A549 (cell line): Measurements from ENCODE around the gene GLCE. TPM values are rescaled to one million over a fixed set of nuclear protein-coding genes. Genes with fewer than 3 reads are reported as not detected.

Experiments
- ATAC-seq, 2 experiments: fragments of 200-7000 bp in 1 of 2; fragments of >200 bp in 1 of 2; cut with Nextera tagmentation in 1 of 2; cut with Tn5 transposase in 1 of 2; 3 replicates each; pipeline versions ENCODE4 v1.8.0 to v1.9.1; 2018 to 2020; ENCODE audit warnings: mild to moderate bottlenecking in 1 of 2, moderate library complexity in 1 of 2
- CTCF ChIA-PET: fragments of 300-600 bp; sonication (Branson Sonifier 250); formaldehyde crosslinking; extraction: SDS; loops from one replicate; lab custom pipeline; 2021; ENCODE audit warnings: antibody characterized with exemption, inconsistent platforms; lab: Yijun Ruan, JAX
- POLR2A ChIA-PET: fragments of 350-600 bp; formaldehyde crosslinking; extraction: SDS; loops from one replicate; lab custom pipeline; 2021; ENCODE audit warnings: antibody characterized with exemption, inconsistent platforms; lab: Yijun Ruan, JAX
- DNase-seq, 2 experiments: peaks; one replicate each; pipeline versions ENCODE4 v3.0.0 to v3.0.0-alpha.2; 2011 to 2016; ENCODE audit warnings: low read depth in 1 of 2, low spot score in 1 of 2
- FAIRE-seq: peaks from 2 replicates; lab custom pipeline; 2011; peaks lifted over from hg19 to GRCh38; lab: Jason Lieb, UNC
- H3K27ac ChIP-seq, 2 experiments: fragments of >200 bp; sonication (Bioruptor Twin); formaldehyde crosslinking; 3 replicates each; pipeline ENCODE4 v1.5.1; 2016 to 2017
- H3K4me1 ChIP-seq: fragments of >200 bp; sonication (Bioruptor Twin); formaldehyde crosslinking; 3 replicates; pipeline ENCODE4 v1.6.1; 2016
- H3K4me2 ChIP-seq: fragments of >200 bp; sonication (Bioruptor Twin); formaldehyde crosslinking; 3 replicates; pipeline ENCODE4 v1.6.1; 2016
- H3K4me3 ChIP-seq: fragments of >200 bp; sonication (Bioruptor Twin); formaldehyde crosslinking; 3 replicates; pipeline ENCODE4 v1.5.1; 2016
- H3K9me3 ChIP-seq: fragments of >200 bp; sonication (Bioruptor Twin); formaldehyde crosslinking; 3 replicates; pipeline ENCODE4 v1.6.1; 2016
- BHLHE40 ChIP-seq: IDR thresholded peaks from 2 replicates; pipeline ENCODE4 v1.6.1; 2012; ENCODE audit warnings: low read depth, low read length, inconsistent platforms
- CBX8 ChIP-seq: fragments of 200-600 bp; sonication (generic); IDR thresholded peaks from 2 replicates; pipeline ENCODE4 v1.6.1; 2016
- CTCF ChIP-seq: fragments of >200 bp; sonication (Bioruptor Twin); formaldehyde crosslinking; IDR thresholded peaks from 3 replicates; pipeline ENCODE4 v1.5.1; 2016
- EHF ChIP-seq: fragments of 250-450 bp; sonication (Bioruptor Pico); IDR thresholded peaks from 2 replicates; pipeline ENCODE4 v1.5.0; 2020; ENCODE audit warnings: mild to moderate bottlenecking
- ESRRA ChIP-seq: fragments of 150-350 bp; IDR thresholded peaks from 2 replicates; pipeline ENCODE4 v1.6.1; 2014; ENCODE audit warnings: mild to moderate bottlenecking, low read length, borderline replicate concordance
- FOXS1 ChIP-seq: fragments of 250-450 bp; sonication (Bioruptor Pico); IDR thresholded peaks from 2 replicates; pipeline ENCODE4 v1.5.0; 2020; ENCODE audit warnings: mild to moderate bottlenecking, moderate library complexity
- HOXA7 ChIP-seq: fragments of 250-450 bp; sonication (Bioruptor Pico); IDR thresholded peaks from 2 replicates; pipeline ENCODE4 v1.5.0; 2020; ENCODE audit warnings: mild to moderate bottlenecking, moderate library complexity
- HOXB13 ChIP-seq: fragments of 250-450 bp; sonication (Bioruptor Pico); IDR thresholded peaks from 2 replicates; pipeline ENCODE4 v1.5.0; 2020; ENCODE audit warnings: low read depth, mild to moderate bottlenecking, moderate library complexity
- JUN ChIP-seq, 2 experiments: fragments of >200 bp; sonication (Bioruptor Twin); formaldehyde crosslinking; IDR thresholded peaks; 2 replicates in 1 of 2; 3 replicates in 1 of 2; pipeline ENCODE4 v1.6.1; 2016 to 2017
- MAFK ChIP-seq: fragments of 450-650 bp; IDR thresholded peaks from 2 replicates; pipeline ENCODE4 v1.6.1; 2014; ENCODE audit not compliant: partially characterized antibody
- NFE2L2 ChIP-seq: fragments of 150-350 bp; conservative IDR thresholded peaks from 2 replicates; pipeline ENCODE4 v1.6.1; 2014; ENCODE audit warnings: low read length
- NPAS2 ChIP-seq: fragments of 250-450 bp; sonication (Bioruptor Pico); IDR thresholded peaks from 2 replicates; pipeline ENCODE4 v1.8.0; 2022; ENCODE audit warnings: mild to moderate bottlenecking, moderate library complexity, borderline replicate concordance
- PHF8 ChIP-seq: fragments of 200-600 bp; sonication (generic); IDR thresholded peaks from 2 replicates; pipeline ENCODE4 v1.6.1; 2016; ENCODE audit warnings: low read depth, mild to moderate bottlenecking, antibody characterized with exemption, moderate library complexity, borderline replicate concordance
- POLR2AphosphoS2 ChIP-seq: conservative IDR thresholded peaks from 2 replicates; pipeline ENCODE4 v1.6.1; 2012; ENCODE audit warnings: low read length, improper control_type of control experiment, inconsistent platforms
- RFX5 ChIP-seq: fragments of 450-650 bp; IDR thresholded peaks from 2 replicates; pipeline ENCODE4 v1.7.1; 2014; ENCODE audit warnings: antibody characterized with exemption, mild to moderate bottlenecking, moderate library complexity
- TFCP2L1 ChIP-seq: fragments of 250-450 bp; sonication (Bioruptor Pico); IDR thresholded peaks from 2 replicates; pipeline ENCODE4 v1.5.0; 2021; ENCODE audit warnings: mild to moderate bottlenecking
- TP53 ChIP-seq: fragments of 250-450 bp; sonication (Bioruptor Pico); IDR thresholded peaks from 2 replicates; pipeline ENCODE4 v1.5.0; 2021; ENCODE audit warnings: mild to moderate bottlenecking, moderate library complexity
- ZSCAN20 ChIP-seq: fragments of 250-450 bp; sonication (Bioruptor Pico); IDR thresholded peaks from 2 replicates; pipeline ENCODE4 v1.8.0; 2022; ENCODE audit warnings: mild to moderate bottlenecking, moderate library complexity
- WGBS: methylation state at CpG from one replicate; pipeline ENCODE4 v1.1.6; 2017; ENCODE audit errors: missing lambda C conversion rate; 5-methylcytosine and 5-hydroxymethylcytosine counted together
- polyA plus RNA-seq, 4 experiments: library from polyadenylated mRNA; depleted of rRNA in 3 of 4; stranded (reverse); fragments of >200 nt; fragmentation: RNase III in 1 of 4; extraction: RNeasy Plus Mini Kit Qiagen cat#74134 plus additional on column Dnase treatment in 1 of 4; gene quantifications; 2 replicates in 3 of 4; 3 replicates in 1 of 4; pipeline ENCODE4 v1.2.3, GENCODE V29; 2011 to 2017
- TF ChIP-seq, protein P1 (sequence below): fragments of >200 bp; sonication (Bioruptor Twin); formaldehyde crosslinking; IDR thresholded peaks from 3 replicates; pipeline ENCODE4 v1.6.1; 2016
- TF ChIP-seq, protein P2 (sequence below): fragments of 150-350 bp; IDR thresholded peaks from 2 replicates; pipeline ENCODE4 v1.6.1; 2014; ENCODE audit warnings: low read depth, mild to moderate bottlenecking, low read length

GLCE gene
- polyA plus RNA-seq, 2 of the 4 experiments (the other 2 are of a cell fraction), result 19.6 to 41.8 TPM

DNA sequence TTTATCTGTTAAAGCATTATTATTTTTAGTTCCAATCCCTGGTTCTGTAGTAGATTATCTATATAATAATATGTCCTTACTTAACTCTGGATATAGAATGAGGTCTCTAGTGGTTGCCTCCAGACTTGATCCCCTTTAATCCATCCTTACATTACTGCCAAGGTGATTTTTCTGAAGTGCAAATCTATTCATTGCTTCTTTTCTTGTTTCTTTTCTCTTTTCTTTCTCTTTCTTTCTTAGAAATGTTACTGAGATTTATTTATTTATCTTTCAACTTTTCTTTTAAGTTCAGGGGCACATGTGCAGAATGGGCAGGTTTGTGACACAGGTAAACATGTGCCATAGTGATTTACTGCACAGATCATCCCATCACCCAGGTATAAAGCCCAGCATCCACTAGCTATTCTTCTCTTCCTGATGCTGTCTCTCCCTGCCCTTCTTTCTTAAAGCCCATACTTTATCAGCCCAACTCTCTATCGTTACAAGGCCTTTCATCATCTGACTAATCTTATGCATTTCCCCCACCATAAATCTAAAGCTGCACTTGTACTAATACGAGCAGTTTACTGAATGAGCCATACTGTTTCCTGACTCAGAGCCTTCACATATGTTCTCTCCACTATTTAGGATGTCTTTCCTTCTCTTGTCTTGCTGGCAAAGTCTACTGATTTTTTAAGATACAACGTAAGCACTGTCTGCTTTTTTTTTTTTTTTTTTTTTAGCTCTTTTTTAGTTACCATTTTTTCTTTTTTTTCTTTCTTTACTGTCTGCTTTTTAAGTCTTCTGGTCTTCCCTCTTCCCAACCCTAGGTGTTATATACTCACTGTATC lies 4.6 kb downstream of the GLCE start:
- H3K4me1 ChIP-seq, result peaks cover 28% of the 10 kb centered on the region
- ATAC-seq, result no peak
- H3K9me3 ChIP-seq, result no peaks in the 10 kb centered on the region
- H3K4me2 ChIP-seq, result peak overlapping the region; percentile 48; the same call in 2 of the 3 replicates
- no peak for DNase-seq
- no peak overlapping the region for H3K4me3 ChIP-seq
- FAIRE-seq, result no peak
- TF ChIP-seq JUN (IDR thresholded peaks at IDR 0.05), result no peak
- TF ChIP-seq TFCP2L1 (CRISPR knock-in tag), result no peak
- TF ChIP-seq RFX5, result no peak
- TF ChIP-seq, protein P1, sequence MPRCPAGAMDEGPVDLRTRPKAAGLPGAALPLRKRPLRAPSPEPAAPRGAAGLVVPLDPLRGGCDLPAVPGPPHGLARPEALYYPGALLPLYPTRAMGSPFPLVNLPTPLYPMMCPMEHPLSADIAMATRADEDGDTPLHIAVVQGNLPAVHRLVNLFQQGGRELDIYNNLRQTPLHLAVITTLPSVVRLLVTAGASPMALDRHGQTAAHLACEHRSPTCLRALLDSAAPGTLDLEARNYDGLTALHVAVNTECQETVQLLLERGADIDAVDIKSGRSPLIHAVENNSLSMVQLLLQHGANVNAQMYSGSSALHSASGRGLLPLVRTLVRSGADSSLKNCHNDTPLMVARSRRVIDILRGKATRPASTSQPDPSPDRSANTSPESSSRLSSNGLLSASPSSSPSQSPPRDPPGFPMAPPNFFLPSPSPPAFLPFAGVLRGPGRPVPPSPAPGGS, result no peak
- TF ChIP-seq POLR2AphosphoS2, result no peak
- no peak for TF ChIP-seq ESRRA
- no peak for TF ChIP-seq NFE2L2
- TF ChIP-seq CTCF, result no peak
- no peak for TF ChIP-seq PHF8
- TF ChIP-seq HOXB13 (CRISPR knock-in tag), result no peak
- no peak for TF ChIP-seq MAFK
- no peak for TF ChIP-seq EHF
- no peak for TF ChIP-seq CBX8
- TF ChIP-seq TP53 (CRISPR knock-in tag), result no peak
- TF ChIP-seq FOXS1 (CRISPR knock-in tag), result no peak
- no peak for TF ChIP-seq BHLHE40
- TF ChIP-seq, protein P2, sequence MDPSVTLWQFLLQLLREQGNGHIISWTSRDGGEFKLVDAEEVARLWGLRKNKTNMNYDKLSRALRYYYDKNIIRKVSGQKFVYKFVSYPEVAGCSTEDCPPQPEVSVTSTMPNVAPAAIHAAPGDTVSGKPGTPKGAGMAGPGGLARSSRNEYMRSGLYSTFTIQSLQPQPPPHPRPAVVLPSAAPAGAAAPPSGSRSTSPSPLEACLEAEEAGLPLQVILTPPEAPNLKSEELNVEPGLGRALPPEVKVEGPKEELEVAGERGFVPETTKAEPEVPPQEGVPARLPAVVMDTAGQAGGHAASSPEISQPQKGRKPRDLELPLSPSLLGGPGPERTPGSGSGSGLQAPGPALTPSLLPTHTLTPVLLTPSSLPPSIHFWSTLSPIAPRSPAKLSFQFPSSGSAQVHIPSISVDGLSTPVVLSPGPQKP, result no peak
- H3K27ac ChIP-seq, result peak overlapping the region in 1 of 2 experiments; percentile 17; a peak in 1 of 6 replicates
- ChIA-PET POLR2A (interaction anchor here (0.5 to 0.6 kb wide), 2 partner anchors 132 to 139 kb away, joined by 3 read pairs; no protein-coding TSS in a partner anchor), CTCF (interaction anchor here (0.6 to 2.6 kb wide), 6 partner anchors 20 to 230 kb away, joined by 3 to 11 read pairs (median 3); no protein-coding TSS in a partner anchor)
- 36% methylated on average over 3 of the region's 3 CpGs for WGBS

DNA sequence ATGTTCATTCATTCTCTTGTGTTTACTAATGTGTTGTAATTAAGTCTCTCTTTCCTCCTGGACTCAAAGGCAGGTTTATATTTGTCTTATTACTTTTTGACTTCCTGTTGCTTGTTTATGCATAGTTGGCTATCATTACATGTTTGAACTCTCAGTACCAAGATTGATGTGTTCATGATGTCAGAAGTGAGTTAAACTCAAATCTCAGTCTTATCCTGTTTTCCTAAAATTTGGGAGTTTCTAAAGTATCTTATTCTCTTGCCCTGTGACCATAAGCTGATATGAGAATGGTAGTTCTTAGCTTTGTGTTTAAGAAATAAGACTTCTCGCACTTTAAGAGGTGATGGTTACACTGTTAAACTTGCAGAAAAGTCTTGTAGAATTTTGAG lies 5.2 kb downstream of the GLCE start:
- DNase-seq, result no peak
- H3K9me3 ChIP-seq, result no peaks in the 10 kb centered on the region
- WGBS, result 96% methylated on average over 1 of the region's 1 CpG
- TF ChIP-seq ZSCAN20 (CRISPR knock-in tag), result no peak
- no peak for TF ChIP-seq POLR2AphosphoS2
- TF ChIP-seq NPAS2 (CRISPR knock-in tag), result no peak
- TF ChIP-seq HOXA7, result no peak
- TF ChIP-seq, all 56 proteins: peak for 0
- ChIA-PET CTCF (interaction anchor here (0.6 to 2.6 kb wide), 5 partner anchors 68 to 229 kb away, joined by 3 to 11 read pairs (median 3); no protein-coding TSS in a partner anchor), POLR2A (interaction anchor here (0.5 to 0.6 kb wide), 2 partner anchors 132 to 138 kb away, joined by 3 read pairs; no protein-coding TSS in a partner anchor)
- Histone ChIP-seq H3K4me2 (peak overlapping the region; percentile 48; the same call in 2 of the 3 replicates), H3K4me1 (peaks cover 28% of the 10 kb centered on the region), H3K27ac (0 out of 6 replicates have a peak overlapping the region, but pooled peaks of 1 of the 2 experiments have one; percentile 17), H3K4me3 (no peak overlapping the region)
- FAIRE-seq, result peak; percentile 88
- no peak for ATAC-seq
